ENCODE measurements around the gene ASXL1.
"Not testable (repeated sequence)": the region's sequence is repeated elsewhere in the genome, so short reads cannot be mapped to it uniquely, and the experiment has no call there.

ASXL1 gene

GRCh38 chr20:32357869-32358631 is at the start of gene ASXL1:
Gene ASXL1, plus strand, starts transcription at chr20:32358331. Its CDS starts 445 bp downstream, at chr20:32358776.
- in situ Hi-C loops (cut with MboI; ENCODE audit: low pct_unique_long_range_greater_than_20kb, low sequenced_read_pairs): no loop called here
- peak; percentile 99 for DNase-seq

GRCh38 chr20:32312718-32313424 is 45.3 kb upstream of the ASXL1 start:
- in situ Hi-C loops (cut with MboI; ENCODE audit: low pct_unique_long_range_greater_than_20kb, low sequenced_read_pairs): no loop called here
- no peak for DNase-seq

- DNase-seq: no peak
- in situ Hi-C loops (cut with MboI; ENCODE audit: low pct_unique_long_range_greater_than_20kb, low sequenced_read_pairs): no loop called here
Measured at GRCh38 chr20:32314768-32315167, 43.4 kb upstream of the ASXL1 start.

- in situ Hi-C loops (cut with MboI; ENCODE audit: low pct_unique_long_range_greater_than_20kb, low sequenced_read_pairs): no loop called here
Measured at GRCh38 chr20:32315399-32315798, 42.7 kb upstream of the ASXL1 start.

GRCh38 chr20:32315891-32316290 is 42.2 kb upstream of the ASXL1 start:
- in situ Hi-C loops (cut with MboI; ENCODE audit: low pct_unique_long_range_greater_than_20kb, low sequenced_read_pairs): no loop called here
- DNase-seq: no peak

More at GRCh38 chr20:32315399-32315798, 42.7 kb upstream of the ASXL1 start:
- DNase-seq: no peak

GRCh38 chr20:32316667-32317066 is 41.5 kb upstream of the ASXL1 start:
- in situ Hi-C loops (cut with MboI; ENCODE audit: low pct_unique_long_range_greater_than_20kb, low sequenced_read_pairs): no loop called here

GRCh38 chr20:32319100-32319499 is 39.0 kb upstream of the ASXL1 start:
- DNase-seq: no peak
- in situ Hi-C loops (cut with MboI; ENCODE audit: low pct_unique_long_range_greater_than_20kb, low sequenced_read_pairs): no loop called here

More at GRCh38 chr20:32316667-32317066, 41.5 kb upstream of the ASXL1 start:
- DNase-seq: no peak

GRCh38 chr20:32320305-32320704 is 37.8 kb upstream of the ASXL1 start:
- no peak for DNase-seq
- in situ Hi-C loops (cut with MboI; ENCODE audit: low pct_unique_long_range_greater_than_20kb, low sequenced_read_pairs): no loop called here

- DNase-seq: peak; percentile 12
- in situ Hi-C loops (cut with MboI; ENCODE audit: low pct_unique_long_range_greater_than_20kb, low sequenced_read_pairs): no loop called here
Measured at GRCh38 chr20:32321390-32321789, 36.7 kb upstream of the ASXL1 start.

GRCh38 chr20:32322260-32322659 is 35.9 kb upstream of the ASXL1 start:
- DNase-seq; in situ Hi-C loops (cut with MboI; ENCODE audit: low pct_unique_long_range_greater_than_20kb, low sequenced_read_pairs): not testable (repeated sequence)

GRCh38 chr20:32323761-32324160 is 34.4 kb upstream of the ASXL1 start:
- DNase-seq; in situ Hi-C loops (cut with MboI; ENCODE audit: low pct_unique_long_range_greater_than_20kb, low sequenced_read_pairs): not testable (repeated sequence)

- DNase-seq: no peak
- in situ Hi-C loops (cut with MboI; ENCODE audit: low pct_unique_long_range_greater_than_20kb, low sequenced_read_pairs): no loop called here
Measured at GRCh38 chr20:32325706-32326503, 32.2 kb upstream of the ASXL1 start.

GRCh38 chr20:32326504-32326845 is 31.7 kb upstream of the ASXL1 start:
- no peak for DNase-seq

GRCh38 chr20:32327087-32327681 is 30.9 kb upstream of the ASXL1 start:
- no peak for DNase-seq
- in situ Hi-C loops (cut with MboI; ENCODE audit: low pct_unique_long_range_greater_than_20kb, low sequenced_read_pairs): no loop called here

More at GRCh38 chr20:32326504-32326845, 31.7 kb upstream of the ASXL1 start:
- in situ Hi-C loops (cut with MboI; ENCODE audit: low pct_unique_long_range_greater_than_20kb, low sequenced_read_pairs): no loop called here

- DNase-seq: no peak
- in situ Hi-C loops (cut with MboI; ENCODE audit: low pct_unique_long_range_greater_than_20kb, low sequenced_read_pairs): no loop called here
Measured at GRCh38 chr20:32329817-32330554, 28.1 kb upstream of the ASXL1 start.

- in situ Hi-C loops (cut with MboI; ENCODE audit: low pct_unique_long_range_greater_than_20kb, low sequenced_read_pairs): no loop called here
- no peak for DNase-seq
Measured at GRCh38 chr20:32330555-32330897, 27.6 kb upstream of the ASXL1 start.

- in situ Hi-C loops (cut with MboI; ENCODE audit: low pct_unique_long_range_greater_than_20kb, low sequenced_read_pairs): no loop called here
- no peak for DNase-seq
Measured at GRCh38 chr20:32332614-32333013, 25.5 kb upstream of the ASXL1 start.

GRCh38 chr20:32333181-32333987 is 24.7 kb upstream of the ASXL1 start:
- no peak for DNase-seq
- in situ Hi-C loops (cut with MboI; ENCODE audit: low pct_unique_long_range_greater_than_20kb, low sequenced_read_pairs): no loop called here
